Measurements from ENCODE around the gene VPS35L.

The VPS35L gene

DNA sequence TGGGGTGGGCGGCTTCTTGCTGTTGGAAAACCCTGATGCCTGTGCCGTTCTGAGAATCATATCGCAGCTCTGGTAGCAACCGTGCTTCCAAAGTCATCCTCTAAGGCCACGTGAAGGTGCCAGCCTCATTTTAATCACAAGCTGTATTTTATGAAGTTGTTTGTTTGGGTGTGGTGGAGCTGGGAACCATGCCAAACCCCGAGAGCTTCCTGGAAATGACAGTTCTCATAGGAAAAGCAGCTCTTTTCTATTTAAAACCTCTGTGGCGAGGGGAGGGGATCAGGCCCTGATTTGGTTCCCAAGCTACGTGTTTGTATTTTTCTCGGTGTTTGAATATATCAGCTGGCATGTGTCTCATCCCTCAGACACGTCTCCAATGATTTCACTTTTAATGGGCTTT, 140.8 kb downstream of the VPS35L start:
- DNase-seq, result peak; percentile 43 to 67 (median 61)

DNA sequence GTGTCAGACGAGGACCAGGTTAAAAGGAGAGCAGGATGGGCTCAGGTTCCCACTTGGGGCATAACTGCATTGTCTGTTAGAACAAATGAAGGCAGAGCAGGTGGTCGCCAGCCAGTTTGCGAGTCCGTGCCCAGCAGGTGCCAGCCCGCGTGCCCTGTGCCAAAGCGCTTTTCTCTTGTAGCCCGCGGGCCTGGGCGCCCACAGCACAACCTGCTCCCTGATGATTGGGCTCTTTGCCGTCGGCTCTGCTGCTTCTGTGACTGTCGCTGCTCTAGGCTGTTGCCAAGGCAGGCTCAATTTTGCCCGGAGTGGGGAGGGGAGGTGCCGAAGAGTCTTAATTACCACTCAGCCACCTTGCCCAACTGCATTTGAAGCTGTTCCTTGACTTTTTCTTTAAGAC, 141.5 kb downstream of the VPS35L start:
- no peak for DNase-seq

DNA sequence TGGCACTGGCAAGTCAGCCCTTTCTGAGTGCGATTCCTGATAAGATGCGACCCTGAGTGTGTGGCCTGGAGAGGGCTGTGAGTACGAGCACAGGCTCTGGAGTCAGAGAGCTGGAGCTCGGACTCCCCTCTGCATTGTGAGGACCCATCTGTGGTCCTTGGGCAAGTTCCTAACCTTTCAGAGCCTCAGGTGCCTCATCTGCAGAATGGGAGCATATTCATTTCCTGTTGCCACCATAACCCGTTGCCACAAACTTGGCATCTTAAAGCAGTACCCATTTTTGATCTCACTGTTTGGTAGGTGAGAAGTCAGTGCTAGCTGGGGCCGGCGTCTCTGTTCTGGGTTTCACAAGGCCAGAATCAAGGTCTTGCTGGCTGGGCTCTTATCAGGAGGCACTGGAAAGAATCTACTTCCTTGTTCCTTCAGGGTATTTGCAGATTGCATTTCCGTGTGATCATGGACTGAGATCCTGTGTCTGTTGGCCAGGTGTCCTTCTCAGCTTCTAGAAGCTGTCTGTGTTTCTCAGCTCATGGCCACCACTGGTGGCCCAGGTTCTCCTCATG, 142.3 kb downstream of the VPS35L start:
- no peak for DNase-seq

DNA sequence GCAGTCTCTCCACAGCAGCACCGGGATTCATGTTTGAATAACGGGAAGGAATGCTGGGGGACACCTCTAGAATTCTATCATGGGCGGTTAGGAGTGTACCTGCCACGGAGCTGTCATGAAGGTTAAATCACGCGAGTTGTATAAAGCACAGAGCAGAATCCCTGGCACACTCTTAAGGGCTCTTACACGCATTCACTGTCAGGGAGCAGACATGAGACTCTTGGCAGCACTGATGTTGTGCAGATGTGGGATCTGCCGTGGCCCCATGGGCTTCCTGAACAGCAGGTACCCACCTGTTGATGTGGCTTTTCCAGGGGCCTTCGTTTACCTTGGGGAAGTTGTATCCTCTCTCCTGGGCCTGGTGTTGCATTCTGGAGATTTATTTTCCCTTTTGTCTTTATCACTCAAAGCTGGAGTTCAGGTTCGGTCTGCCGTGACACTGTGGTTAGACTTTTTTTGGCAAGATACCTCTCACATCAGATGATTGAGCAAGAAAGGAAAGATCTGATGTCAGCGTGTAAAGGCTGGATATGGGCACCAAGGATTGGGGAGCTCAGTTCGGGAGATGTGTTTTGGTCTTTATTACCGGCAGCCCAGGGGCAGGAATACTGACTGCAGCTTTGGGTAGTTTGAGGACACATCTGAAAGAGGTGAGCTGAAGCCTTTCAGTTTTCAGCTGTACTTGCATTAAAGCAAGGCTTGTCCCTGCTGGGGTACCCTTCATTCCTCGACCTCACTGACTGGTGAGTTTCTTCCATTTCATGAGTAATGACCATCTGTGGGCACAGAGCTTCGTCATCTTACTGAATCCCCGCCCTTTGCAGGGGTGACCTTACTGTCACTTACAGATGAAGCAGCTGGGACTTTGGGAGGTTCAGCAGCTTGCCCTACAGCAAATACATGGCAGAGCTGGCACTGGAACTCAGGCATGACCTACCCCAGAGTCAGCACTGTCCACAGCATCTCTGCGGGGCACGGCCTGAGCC, 143.3 kb downstream of the VPS35L start:
- no peak for DNase-seq

DNA sequence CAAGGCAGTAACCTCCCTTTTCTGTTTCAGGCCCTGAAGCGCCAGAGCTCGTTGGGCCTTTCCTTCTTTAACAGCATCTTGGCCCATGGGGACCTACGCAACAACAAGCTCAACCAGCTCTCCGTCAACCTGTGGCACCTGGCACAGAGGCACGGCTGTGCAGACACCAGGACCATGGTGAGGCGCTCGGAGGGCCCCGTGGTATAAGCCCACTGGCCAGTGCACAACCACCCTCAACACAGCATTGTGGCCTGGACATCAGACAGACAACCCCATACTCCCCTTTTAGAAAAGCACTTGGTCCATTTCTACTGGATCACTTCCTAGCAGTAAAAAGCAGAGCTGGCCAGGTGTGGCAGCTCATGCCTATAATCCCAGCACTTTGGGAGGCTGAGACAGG, 144.0 kb downstream of the VPS35L start:
- no peak for DNase-seq

DNA sequence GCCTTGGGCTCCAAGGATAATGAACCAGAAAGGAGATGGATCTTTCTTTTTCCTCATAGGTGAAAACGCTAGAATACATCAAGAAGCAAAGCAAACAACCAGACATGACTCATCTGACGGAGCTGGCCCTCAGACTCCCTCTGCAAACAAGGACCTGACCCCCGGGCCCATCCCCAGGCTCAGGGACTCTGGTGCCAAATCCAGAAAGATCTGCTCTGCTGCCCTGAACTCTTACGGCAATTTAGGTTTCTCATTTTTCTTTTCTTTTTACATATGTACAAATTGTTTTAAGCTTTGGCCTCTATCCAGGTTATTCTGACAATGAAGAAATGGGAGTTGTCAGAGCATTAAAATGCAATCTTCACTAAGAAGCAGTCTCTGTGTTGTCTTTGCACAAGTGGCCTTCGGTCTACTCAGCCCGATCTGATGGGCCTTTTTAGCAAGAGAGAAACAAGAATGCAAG, 144.8 kb downstream of the VPS35L start:
- DNase-seq, result no peak

DNA sequence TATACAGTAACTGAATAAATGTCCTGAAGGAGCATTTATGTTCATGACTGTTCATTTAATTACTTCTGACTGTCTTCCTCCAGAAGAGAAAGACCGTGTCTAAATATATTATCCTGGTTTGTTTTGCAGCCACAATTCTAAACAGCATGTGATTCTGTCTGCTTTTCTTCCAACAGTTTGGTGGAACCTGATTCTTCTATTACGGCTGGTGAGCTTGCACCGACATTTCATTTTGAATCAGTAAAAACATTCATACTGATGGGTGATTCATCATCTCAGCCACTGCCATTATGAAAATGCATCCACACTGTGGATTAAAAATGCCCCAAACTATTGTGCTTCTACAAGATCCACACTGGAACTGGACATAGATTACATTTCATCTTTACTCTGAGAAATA, 145.6 kb downstream of the VPS35L start:
- DNase-seq, result no peak

DNA sequence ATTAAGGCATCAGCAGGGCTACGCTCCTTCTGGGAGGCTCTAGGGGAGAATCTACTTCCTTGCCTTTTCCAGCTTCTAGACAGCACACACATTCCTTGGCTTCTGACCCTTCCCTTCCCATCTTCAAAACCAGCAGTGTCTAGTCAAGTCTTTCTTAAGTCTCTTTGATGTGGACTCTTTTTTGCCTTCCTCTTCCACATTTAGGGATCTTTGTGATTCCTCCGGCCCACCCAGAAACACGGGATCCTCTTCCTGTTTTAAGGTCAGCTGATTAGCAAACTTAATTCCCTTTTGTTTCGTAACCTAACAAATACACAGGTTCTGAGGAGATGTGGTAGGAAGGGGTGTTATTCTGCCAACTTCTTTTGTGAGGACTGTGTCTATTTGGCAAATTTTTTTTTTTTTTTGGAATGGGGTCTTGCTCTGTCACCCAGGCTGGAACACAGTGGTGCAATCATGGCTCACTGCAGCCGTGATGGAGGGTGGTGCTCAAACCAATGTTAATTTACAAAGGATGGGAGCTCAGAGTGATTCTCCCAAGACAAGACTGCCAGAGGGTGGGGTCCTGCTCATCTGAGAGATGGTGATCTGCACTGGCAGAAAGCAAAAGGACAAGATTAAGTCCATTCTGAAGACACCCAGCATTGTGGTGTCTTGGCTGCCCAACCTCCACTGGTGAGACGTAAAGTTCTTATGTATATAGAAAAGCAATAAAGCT, 147.8 kb downstream of the VPS35L start:
- peak; percentile 66 to 88 (median 80) for DNase-seq

DNA sequence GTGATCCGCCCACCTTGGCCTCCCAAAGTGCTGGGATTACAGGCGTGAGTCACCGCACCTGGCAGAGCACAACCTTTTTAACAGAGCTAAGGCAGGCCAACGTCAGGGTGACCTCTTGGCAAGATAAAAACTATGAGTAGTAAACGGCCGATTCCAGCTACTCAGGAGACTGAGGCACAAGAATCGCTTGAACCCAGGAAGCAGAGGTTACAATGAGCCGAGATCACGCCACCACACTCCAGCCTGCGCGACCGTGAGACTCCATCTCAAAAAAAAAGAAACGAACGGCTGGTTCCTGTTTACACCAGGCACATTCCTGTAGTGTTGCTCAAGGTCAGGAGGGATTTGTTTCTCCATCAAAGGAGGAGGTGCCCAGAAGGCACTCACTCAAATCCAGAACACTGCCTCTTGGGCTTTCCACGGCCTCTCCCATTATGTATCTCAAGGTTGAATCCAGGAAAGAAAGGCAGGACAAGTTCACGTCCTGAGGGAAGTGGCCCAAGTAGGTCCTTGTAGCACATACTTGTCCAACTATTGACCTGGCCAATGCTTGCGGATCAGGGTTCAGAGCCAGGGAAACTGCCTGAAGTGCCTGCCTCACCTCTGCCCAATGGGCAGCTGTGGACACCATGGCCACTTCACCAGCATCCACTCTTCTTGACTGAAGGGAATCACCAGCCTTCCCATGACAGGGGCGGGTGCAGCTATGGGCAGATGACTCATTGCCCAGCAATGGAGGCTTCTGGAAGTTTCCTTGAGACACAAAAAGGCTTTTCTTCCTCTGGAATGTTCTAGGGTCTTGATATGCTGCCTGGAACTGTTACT, 149.0 kb downstream of the VPS35L start:
- peak in 1 of 4 experiments; percentile 32 for DNase-seq

DNA sequence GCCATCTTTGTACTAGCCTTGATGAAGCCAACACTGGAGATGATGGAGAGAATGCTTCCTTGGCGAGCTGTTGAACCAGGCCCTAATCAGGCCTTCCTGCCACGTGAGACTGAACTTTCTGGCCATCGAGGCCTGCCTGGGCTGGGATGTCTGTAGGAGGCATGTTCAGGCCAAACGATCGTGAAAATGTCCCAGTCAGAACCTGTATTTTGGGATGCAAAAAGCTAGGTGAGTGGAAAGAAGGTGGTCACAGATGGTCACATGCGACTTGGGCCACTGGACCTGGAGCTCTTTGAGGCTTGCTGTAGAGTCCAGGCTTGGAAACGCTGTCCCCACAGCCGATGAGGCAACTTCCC, 149.6 kb downstream of the VPS35L start:
- DNase-seq, result no peak

DNA sequence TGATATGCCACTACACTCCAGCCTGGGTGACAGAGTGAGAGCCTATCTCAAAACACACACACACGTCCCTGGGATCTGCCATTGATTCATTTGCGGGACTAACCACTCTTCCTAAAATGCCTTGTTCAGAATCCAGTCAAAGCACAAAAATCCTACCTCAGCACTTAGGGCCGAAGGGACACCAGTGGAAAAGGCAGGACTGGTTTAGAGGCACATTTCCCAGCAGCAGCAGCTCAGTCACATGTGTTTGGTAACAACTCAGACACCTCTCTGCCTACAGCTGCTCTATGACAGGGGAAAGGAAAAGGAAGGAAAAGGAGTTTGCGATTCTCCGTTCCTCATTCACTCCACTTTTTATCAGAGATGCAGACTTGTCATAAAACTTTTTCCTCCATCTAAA, 150.3 kb downstream of the VPS35L start:
- DNase-seq, result peak; percentile 5 to 38 (median 20)

DNA sequence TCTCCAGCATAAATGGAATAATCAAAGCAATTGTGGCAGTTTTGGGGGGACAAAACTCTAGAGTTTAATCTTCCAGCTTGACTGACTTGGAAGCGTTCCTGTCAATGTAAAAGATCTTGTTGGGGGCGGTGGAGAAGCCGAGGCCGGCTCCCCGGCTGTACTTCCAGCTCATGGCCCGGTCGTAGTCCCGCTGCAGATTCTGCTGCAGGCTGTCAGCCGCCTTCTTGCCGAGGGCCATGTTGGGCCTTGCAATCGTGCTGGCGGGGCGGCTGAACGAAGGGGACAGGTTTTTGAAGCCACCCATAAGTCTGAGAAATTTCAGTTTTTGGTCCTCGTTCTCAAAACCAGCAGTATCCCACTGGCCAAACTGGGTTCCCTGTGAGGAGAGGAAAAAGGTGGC, 151.3 kb downstream of the VPS35L start:
- no peak for DNase-seq

DNA sequence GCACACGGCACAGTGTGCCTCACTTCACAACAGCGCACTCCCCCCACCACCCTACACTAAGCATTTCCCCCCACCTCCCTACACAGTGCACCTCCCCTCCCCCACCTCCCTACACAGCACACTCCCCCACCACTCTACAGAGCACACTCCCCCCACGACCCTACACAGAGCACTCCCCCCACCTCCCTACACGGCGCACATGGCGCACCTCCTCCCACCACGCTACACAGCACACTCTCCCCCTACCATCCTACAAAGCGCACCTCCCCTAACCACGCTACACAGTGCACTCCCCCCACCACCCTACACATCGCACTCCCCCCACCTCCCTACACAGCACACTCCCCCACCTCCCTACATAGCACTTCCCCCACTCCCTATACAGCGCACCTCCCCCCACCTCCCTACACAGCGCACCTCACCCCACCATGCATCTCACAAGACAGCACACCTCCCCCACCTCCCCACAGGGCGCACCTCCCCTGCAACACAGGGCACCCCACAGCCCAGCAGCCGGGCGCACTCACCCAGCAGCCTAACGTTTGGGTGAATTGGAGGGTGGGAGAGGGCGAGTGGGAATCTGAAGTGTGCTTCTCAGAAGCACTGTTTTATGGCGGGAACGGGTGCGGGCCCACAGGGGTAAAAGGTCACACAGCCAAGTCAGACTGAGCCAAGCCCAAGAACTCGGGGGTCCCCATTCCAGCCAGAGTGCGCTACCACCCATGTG, 152.2 kb downstream of the VPS35L start:
- no peak for DNase-seq

DNA sequence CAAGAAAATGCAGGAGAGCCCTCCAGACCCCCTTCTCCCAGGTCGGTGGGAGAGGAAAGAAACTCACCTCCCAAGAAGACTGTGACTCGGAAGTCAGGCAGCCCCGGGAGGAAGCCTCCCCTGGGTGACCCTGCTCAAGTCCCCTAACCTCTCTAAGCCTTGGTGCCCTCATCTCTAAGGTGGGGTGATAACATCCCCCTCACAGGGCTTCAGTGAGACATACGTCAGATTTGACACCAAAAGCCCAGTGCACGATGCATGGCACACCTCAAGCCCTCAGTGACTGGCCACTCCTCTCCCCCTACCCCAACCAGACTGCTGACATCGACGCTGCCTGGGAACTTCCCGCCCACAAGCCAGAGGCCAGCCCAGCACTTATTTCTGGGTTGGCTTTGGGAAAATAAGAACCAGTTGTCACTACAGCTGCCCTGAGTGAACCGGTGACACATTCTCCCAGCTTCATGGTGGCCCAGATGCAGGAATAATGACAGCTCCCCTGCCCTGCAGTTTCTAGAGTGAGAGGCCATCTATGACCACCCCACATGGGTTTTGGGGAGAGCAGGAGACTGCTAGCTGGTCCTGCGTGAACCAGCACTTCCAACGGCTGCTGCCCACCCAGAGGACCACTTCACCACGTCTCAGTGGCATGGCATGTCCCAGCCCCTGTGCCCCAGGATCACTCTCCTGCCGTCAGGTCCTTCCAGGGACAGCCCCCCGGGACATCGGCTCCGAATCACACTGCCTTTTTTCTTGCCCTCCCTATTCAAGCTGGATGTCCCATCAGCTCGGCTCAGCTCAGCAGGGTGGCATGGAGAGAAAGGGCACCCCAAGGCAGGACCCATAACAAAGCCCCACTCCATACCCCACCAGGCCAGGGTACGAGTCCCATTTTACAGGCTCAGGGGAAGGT, 153.0 kb downstream of the VPS35L start:
- DNase-seq, result no peak

DNA sequence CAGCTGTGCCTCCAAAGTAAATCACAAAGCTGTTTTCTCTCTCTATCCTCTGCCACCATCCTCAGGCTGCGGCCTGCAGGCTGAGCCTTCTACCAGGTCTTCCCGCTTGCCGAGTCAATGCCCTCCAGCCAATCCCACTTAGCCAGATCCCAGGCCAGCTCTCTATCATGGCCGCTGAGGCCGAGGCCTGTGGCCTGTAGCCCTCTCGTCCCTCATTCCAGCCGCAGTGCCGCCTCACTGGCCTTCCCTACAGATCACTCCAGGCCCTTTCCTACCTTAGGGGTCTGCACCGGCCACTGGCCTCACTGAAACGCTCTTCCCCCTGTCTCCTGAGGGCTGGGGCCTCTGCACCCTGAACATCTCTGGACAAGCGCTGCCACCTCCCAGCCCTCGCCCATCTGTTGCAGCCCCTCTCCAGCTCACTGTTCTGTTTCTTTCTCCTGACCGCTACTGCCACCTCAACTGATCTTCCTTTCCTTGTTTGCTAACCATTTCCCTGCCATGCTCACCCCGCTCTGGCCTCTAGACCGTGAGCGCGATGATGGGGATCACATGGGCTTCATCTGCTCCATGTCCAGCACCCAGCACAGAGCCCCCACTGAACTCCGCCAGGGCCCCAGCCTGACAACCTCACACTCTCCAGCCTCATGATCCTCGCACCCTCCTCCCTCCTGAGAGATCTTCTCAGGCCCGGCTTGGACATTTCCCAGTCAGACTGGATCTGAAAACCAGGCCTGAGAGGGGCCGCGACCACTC, 154.1 kb downstream of the VPS35L start:
- no peak for DNase-seq

DNA sequence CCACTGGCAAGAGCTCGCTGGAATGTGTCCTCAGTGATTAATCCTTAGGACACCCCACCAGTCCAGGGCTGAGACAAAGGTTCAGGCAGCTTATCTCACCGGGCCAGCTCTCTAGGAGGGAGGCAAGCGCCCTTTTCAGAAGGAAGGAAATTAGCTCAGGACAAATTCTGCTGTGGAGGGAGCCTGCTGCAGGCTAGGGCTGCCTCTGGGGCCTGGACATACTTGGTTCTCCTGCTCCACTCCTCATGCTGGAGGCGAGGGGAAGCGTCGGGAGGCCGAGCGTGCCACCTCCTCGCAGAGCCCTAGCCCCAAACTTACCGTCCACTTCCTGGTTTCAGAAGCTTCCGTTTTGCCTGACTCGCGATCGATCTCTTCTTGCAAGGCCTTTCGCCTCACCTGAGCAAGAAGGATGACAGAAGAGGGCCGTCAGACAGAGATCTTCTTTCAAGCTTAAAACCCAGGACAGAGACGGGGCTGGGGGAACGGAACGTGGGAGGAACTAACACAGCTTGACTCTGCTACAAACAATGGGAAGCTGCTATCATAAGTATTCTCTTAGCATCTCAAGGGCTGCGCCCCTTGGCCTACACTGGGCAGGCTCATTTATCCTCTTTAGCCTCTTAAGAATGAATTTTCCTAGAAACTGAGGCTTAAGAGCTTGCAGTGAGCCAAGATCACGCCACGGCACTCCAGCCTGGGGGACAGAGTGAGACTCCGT, 154.8 kb downstream of the VPS35L start:
- DNase-seq, result no peak

DNA sequence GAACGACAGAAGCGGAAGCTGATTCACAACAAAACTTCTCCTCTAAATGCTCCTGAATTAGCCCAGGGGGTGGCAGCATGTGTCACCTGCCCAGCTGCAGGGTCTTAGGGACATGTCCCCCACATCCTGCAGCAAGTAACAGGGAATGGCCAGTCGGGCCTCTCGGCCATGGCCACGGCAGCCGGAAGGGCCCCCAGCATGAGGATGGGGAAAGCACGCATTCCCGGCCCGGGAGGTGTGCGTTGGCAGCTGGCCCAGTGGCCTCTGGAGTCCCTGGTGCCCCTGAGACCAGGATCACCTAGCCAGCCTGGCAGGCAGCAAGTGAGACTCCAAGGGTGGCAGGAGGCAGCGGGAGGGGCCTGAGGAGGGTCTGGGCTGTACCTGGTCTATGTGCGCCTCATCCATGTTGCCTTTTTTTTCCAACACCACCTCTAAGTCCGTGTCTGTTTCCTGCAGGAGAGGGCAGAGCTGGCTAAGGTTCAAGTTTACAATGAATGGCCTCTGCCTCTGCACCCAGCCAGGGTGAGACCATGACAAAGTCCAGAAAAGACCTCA, 155.6 kb downstream of the VPS35L start:
- no peak for DNase-seq

DNA sequence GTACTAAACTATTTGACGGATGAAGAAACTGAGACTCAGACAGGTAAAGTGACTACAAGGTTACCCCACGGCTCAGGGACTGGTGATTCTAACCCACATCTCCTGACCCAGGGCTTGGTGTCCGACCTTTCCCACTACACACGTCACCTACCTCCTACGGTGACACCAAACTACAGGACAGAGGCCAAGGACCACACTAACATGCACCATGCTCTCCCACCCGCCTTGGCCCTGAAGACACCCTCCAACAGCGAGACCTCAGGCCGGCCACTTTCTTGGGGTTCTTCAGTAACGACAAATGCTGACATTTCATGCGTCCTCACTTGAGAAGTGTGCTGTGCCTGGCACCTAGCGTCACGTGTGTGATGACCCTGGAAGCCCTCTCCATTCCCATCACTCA, 156.1 kb downstream of the VPS35L start:
- DNase-seq, result no peak
